ENCODE data around the gene SYNE4.

SYNE4 gene

DNA sequence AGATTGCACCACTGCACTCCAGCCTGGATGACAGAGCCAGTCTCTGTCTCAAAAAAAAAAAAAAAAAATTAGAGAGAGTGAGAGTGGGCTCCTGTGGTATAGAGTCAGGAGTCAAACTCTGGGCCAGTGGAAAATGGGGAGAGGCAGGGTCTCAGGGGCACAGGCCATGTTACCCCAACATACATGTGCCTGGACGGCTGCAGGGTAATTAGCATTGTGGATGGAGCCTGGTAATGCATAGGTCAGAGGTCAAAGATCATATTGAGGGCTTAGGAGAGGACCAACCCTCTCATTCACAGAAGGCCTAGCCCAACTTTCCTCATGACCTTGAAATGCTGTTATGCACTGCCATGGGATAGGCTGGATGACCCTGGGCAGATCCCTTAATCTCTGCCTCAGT, 16.9 kb upstream of the SYNE4 start:
- no peak for DNase-seq

DNA sequence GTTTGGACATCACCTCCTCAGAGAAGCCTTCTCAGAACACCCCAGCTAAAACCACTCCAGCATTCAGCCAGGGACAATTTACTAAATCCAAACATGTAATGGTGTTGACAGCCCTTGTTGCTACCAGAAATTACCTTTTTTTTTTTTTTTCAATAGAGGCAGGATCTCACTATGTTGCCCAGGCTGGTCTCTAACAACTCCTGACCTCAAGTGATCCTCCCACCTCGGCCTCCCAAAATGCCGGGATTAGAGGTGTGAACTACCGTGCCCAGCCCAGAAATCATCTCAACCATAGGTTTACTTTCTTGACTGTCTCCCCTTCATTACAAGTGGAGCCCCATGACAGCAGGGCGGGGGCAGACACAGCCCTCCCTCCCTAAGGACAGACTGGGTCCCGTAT, 14.8 kb upstream of the SYNE4 start:
- no peak for DNase-seq

DNA sequence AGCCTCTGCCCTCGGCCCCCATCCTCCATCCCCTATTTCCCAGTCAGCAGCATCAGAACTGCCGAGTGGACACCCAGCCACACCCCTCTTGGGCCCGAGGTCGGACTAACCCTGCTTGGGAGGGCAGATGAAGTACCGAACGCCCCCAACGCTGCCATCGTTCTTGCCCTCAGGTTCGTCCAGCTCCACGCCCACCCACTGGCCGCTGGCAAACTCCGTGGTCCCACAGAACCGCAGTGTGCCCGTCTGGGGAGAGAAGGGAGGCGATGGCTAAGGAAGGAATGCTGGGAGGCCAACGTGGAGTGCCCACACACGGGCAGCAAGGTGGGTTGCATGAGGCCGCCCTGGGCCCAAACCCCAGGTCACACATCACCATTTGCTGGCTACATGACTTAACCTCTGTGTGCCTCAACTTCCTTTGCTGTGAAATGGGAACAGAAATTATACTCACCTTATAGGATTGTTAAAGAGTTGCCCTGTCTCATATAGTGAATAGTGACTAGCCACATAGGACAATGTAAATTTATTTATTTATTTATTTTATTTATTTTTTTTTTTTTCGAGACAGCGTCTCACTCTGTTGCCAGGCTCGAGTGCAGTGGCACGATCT, 10.6 kb upstream of the SYNE4 start:
- no peak for DNase-seq

DNA sequence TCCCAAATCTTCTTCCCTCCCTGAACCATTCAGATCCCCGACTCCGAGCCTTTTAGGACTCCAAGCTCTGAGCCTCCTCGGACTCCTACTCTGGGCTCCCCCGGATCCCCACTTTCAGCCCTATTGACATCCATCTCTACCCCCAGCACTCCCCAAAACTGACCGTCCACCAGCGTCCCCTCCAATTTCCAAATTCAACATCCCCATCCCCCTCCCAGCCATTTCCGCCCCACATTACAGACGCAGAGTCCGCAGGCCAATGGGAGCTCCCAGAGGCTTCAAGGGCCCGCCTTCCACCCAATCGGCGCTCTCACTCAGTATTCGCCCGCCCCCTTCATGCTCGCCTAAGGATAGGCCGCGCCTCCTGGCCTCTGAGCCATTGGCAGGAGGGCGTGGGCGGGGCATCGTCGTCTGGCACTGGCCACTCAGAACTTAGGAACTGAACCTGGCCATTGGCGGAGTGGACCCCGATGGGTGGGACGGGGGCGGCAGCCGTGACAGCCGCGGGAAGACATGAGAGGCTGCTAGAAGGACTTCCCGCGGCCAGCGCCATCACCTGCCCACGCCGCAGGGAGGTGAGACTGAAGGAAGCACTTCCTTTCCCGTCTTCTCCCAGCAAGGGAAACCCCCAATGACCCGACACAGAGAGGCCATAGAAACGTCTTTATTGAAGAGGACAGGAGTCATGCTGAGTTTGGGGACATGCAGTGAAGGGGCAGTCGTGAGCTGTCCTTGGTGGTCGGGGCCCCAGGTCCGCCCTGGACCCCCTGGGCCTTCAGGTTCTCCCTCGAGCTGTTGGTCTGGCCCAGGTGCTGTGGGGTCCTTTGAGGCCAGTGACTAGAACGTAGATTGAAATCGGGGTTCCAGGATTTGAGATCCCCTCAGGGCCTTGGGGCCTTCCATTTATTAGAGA, 5.7 kb upstream of the SYNE4 start, which contains the start of gene ALKBH6:
Gene ALKBH6, minus strand, starts transcription at position 202 of the 913 bp plus-strand sequence. CDS start 816 bp downstream, outside the sequence.
- DNase-seq: peak; percentile 99

DNA sequence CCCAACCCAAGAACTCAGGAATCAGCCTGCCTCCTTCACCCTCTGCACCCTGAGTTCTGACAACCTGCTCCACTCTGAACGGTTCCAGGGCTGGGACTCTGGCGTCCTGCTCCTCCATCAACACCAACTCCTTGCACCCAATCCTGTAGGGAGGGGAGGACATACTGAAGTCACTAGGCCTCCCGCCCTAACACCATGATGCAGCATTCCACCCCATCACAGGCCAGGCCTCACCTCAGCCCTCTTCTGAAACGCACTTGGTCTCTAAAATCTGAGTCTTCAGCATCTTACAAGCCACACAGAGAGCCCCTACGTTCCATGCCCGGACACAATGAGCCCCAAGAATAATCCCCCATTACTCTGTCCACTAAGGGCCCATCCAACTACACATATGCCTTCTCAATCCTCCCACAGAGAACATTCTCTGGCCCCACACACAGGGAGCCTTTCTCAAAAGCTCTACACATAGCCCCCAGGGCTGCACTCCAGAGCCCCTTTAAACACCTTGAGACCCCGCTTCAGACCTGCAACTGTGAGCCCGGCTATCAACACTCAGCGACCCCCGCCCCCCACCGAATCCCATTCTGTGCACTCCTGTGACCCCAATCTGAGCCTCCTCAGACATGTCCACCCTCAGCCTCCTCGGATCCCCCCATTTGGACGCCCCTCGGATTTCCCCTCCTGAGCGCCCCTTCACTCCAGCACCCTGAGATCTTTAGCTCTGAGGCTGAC, 4.8 kb upstream of the SYNE4 start:
- DNase-seq: no peak

DNA sequence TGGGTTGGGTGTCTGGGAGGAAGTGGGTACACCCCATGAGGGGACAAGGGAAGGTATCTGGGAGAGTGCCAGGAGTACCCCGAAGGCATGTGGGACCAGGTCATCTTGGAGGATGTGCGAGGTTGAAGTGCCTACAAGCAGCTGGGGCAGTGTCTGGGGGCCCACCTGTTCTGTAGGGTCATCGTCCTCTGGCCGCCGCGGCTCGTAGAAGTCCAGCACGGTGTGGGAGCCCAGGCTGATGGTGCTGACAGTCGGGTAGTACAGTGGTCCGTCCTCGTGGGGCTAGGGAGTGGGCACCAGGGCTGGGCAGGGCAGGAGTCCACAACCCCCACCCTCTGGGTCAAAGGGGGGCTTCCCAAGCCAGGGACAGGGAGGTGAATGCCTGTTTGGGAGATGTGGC, 1.8 kb upstream of the SYNE4 start:
- DNase-seq: no peak

DNA sequence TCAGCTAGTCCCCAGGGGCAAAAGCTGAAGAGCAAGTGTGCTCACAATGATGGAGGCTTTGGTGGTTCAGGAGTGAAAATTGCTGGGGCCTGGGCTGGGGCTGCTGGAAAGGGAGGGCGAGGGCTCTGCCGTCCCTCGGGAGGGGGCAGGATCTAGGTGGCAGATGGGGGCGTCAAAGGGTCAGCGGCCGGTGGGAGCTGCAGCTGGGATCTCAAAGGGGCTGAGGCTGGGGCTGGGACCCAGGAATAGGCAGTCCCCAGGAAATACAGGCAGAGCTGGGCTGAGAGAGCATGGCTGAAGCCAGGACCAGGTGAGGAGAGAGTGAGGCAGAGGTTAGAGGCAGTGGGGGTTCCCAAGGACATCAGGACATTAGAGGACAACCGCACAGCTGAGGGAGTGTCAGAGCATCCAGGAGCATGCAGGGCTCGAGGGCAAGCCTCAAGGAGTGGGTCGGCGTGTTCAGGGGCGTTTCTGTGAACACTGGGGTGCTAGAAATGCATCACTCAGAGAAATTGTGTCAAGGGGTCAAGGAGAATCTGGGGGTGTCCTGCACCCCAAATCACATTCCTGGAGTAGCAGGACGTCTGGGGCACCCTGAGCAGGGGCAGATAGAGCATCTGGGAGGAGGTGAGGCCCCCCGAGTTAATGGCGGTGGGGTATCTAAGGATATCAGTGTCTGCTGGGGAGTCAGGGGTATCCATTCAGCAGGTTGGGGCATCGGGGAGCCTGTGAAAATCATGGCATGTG, 1.2 kb upstream of the SYNE4 start:
- DNase-seq: no peak

DNA sequence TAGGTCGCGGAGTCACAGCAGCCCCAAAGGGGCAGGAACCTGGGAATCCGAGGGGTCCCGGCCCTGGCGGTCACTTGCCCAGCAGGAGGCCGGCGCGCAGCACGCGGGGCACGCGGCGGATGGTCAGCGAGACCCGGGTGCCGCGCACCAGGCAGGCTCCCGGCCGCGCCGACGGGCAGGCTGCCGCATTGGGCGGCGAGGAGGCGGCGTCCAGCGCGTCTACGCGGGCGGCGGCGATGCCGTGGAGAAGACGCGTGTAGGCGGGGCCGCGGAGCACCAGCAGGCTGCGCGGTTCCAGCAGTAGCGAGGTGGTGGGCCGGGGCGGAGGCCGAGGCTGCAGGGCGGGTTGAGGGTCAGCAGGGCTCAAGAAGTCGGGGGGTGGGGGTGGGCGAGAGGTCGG, 607 bp upstream of the SYNE4 start:
- peak in 1 of 2 experiments; percentile 28 for DNase-seq

DNA sequence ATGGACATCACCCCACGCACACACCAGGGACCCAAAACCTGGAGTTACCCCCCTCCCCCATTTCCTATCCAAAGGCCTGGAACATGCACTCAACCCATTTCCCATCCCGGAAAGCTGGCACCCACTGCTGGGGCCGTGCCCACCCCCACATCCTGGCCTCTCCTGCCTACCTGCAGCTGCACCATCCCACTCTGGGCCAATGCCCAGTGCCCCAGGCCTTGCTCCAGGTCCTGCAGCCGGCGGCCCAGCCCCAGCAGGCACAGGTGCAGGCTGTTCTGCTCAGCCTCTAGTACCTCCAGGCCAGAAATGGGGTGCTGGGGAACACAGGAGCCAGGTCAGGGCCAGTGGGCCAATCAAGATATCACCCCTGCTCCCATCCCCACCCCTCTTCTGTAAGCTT, 1.7 kb downstream of the SYNE4 start:
- no peak for DNase-seq

DNA sequence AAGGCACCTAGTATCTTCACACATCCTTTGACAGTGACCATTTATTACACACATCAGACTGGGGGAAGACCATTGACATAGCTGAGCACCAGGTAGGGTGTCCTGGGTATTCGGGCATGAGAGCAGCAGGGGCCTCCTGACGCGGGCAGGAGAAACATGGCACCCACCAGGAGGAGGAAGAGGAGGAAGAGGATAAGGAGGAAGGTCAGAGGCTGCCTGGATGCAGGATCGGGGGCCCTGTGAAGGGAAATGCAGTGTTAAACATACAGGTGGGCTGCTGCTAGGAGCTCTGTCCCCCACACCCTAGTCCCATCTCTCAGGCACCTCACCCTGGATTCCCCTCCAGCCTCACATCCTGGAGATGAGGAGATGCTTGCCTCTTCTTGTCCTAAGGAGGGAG, 5.3 kb downstream of the SYNE4 start:
- no peak for DNase-seq

DNA sequence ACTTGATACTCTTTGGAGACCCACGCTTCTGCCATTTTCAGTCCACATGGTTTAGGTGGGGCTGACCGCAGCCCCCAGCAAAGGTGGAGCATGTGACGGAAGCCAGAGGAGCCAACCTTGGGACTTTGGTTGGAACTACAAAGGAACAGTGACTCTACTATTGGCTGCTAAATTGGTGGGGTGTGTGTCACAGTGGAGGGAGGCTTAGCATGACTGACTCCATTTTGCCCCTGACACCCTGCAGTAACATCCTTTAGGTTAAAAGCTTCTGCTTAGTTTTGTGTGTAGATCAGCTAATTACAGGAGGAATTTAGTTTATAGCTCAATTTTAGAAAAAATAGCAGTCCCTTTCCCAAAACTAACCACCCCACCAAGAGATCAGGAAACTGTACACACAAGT, 7.0 kb downstream of the SYNE4 start:
- DNase-seq: no peak

DNA sequence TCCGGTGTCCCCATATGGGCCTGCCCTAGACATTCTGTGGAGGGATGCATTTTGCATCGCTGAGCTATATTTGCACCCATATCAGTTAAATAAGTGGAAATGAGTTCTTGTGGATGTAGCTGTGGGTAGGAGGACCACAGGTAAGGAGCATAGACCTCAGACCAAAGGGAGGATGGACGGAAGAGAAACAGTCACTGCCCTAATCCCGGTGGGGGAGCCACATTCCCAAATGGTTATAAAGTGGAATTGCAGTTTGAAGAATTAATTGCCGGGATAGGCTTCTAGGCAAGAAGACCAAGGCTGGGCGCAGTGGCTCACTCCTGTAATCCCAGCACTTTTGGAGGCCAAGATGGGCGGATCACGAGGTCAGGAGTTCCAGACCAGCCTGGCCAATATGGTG, 11.8 kb downstream of the SYNE4 start:
- no peak for DNase-seq

DNA sequence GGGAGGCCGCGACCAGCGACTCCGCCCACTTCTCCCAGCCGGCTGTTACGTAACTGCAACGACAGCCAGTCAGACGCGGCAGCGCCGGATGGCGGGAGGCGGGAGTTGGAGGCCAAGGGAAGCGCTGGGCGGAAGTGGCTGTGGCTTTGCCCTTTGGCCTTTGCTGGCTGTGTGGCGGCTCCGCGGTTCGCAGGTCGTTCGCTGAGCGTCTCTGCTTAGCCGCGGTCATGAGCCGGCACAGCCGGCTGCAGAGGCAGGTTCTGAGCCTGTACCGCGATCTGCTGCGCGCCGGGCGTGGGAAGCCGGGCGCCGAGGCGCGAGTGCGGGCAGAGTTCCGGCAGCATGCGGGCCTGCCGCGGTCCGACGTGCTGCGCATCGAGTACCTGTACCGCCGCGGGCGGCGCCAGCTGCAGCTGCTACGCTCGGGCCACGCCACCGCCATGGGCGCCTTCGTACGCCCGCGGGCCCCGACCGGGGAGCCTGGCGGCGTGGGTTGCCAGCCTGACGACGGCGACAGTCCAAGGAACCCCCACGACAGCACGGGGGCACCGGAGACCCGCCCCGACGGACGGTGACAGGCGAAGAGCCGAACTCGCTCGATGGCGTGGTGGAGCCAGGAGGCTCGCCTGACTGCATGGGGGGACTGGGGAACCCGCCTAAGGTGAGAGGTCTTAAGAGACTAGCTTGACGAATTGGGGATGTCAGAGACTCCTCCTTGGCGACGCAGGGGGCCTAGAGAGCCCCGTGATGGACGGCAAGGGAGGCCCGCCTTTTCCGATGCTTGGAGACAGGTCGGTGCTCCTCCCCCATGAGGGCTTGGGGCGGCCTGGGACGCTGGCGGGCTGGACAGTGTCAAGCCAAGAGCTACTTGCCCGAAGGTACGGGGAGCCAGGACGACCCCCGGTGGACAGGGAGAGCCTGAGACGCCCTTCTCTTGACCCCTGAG, 13.3 kb downstream of the SYNE4 start, which contains the start of gene SDHAF1:
Gene SDHAF1, plus strand, starts transcription at position 141 of the 946 bp plus-strand sequence. Its CDS starts 87 bp downstream, at position 228.
- peak; percentile 89 to 91 for DNase-seq

DNA sequence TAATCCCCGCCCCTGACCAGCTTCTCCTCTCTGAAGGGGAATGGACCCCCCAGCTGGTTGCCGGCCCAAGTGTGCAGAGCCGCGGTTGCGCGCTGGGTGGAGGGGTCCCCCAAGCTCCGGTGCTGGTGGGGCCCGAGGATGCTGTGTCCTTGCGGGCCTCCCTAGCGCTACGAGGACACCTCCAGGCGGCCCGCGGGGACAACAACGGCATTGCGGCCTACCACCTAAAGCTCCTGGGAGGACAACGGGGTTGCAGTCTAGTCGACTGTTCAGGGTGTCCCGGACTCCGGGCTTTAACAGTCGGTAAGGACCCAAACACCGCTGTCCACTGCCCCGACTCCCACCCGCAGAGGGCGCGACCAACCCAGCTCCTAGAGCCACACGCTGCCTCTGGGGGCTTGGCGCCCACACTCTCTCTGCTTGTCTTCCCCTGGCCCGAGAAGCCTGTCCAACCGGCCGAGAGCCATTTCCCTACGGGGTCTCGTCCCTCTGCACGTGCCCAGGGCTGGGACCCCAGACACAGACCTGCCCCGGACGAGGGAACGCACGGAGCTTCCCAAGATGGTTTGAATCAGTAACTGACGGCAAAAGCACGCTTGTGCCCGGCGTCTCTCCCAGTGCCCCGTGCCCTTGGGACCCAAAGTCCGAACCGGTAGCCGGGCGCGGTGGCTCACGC, 14.6 kb downstream of the SYNE4 start:
- no peak for DNase-seq

DNA sequence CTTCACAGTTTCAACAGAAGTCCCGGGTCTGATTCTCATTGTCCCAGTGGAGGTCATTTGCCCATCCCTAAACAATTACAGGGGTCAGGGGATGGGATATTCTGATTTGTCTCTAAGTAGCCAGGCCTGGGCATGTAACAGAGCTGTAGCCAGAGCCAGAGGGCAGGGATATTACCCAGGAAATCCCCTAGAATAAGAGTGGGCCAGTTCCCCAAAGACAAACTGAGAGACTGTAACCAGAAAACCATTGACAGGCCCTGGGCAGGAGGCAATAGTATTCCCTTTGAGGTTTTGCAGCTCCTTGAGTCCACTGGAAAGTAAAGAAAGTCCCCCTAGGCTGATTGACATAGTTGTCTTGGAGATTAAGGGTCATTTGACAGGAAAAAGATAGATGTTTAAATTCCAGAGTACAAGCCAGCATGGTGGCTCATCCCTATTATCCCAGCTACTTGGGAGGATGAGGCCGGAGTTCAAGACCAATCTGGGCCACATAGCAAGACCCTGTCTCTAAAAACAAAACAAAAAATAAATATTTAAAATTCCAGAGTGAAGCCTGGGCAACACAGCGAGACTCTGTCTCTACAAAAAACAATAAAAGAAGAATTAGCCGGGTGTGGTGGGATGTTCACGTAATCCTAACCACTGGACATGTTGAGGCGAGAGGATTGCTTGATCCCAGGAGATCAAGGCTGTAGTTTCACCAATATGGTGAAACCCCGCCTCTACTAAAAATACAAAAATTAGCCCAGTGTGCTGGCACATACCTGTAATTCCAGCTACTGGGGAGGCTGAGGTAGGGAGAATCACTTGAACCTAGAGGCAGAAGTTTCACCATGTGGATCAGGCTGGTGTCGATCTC, 15.5 kb downstream of the SYNE4 start:
- DNase-seq: no peak

DNA sequence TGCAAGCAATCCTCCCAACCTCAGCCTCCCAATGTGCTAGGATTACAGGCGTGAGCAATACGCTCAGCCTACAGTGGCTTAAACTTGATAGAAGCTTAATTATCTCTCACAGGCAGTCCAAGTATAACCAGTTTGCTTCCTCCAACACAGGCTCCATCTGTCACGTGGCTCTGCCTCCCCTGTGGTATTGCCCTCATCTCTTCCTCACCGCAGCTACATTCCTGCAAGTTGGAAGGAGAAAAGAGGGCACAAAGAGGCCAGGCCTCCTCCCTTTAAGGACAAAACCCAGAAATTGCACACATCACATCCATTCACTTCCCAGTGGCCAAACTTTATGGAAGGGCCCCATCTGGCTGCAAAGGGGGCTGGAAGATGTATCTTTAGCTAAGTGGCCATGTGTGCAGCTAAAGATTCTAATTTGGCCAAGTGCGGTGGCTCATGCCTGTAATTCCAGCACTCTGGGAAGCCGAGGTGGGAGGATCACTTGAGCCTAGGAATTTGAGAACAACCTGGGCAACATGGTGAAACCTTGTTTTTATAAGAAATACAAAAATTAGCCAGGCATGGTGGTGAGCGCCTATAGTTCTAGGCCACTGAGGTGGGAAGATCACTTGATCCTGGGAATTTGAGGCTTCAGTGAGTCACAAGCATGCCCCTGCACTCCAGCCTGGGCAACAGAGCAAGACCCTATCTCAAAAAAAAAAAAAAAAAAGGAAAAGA, 16.7 kb downstream of the SYNE4 start:
- DNase-seq: no peak

DNA sequence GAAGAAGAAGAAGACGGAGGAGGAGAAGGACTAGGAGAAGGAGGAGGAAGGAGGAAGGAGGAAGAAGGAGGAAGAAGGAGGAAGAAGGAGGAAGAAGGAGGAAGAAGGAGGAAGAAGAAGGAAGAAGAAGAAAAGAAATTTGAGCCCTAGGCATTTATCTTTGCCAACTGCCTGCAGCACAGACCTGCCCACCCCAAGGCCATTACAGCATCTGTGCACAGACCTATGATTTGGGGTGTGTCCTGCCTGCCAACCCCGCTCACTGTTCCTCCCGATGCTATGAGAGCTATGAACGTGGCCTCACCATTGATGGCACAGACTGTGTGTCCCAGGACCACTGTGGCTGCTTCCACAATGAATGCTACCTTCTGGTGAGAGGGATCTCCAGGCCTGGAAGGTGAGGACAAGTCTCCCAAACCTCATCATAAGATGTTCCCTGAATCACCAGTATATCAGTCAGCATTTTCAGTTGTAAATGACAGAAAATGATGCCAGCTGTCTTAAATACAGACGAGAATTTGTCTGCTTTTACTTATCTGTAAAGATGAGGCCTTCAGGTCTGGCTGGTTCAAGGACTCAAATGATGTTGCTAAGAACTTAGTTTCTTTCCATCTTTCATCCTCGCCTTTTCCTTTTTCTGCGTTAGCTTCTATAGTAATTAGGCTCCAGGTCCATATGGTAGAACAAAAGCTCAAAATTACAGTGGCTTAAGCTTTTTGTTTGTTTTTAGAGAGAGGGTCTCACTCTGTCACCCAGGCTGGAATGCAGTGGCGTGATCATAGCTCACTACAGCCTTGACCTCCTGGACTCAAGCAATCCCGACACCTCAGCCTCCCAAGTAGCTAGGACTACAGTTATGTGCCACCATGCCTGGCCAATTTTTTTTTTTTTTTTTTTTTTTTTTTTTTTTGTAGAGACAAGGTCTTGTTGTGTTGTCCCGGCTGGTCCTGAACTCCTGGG, 17.6 kb downstream of the SYNE4 start:
- DNase-seq: no peak

DNA sequence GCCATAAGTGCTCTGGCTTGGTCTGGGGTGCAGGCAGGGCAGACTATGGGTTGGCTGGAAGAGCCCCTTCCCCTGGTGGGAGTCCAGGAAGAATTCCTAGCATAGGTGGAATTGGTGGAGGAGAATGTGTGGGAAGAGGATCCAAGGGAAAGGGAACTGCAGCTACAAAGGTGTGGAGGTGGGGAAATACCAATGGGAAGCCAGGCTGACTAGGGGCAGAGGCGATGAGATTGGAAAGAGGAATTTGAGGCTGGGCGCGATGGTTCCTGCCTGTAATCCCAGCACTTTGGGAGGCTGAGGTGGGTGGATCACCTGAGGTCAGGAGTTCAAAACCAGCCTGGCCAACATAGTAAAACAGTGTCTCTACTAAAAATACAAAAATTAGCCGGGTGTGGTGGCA, 18.5 kb downstream of the SYNE4 start:
- no peak for DNase-seq
